GM12892 (cell line): ENCODE measurements around the gene PACS2.

Experiments used
- POLR2A ChIP-seq: IDR thresholded peaks from 2 replicates; pipeline ENCODE4 v1.6.1; 2011; ENCODE audit warnings: low read depth, low read length, control low read depth
- POLR2AphosphoS5 ChIP-seq: IDR thresholded peaks from 2 replicates; pipeline ENCODE4 v1.6.1; 2011; ENCODE audit warnings: low read depth, low read length, control low read depth
- TAF1 ChIP-seq: IDR thresholded peaks from 2 replicates; pipeline ENCODE4 v1.6.1; 2011; ENCODE audit warnings: low read depth, mild to moderate bottlenecking, control low read depth, low read length, borderline replicate concordance

GRCh38 chr14:105413544-105413886, 99.0 kb downstream of the PACS2 start:
- TF ChIP-seq POLR2A (no peak), TAF1 (no peak), POLR2AphosphoS5 (no peak)
